Cardiac fibroblast (primary cell): Measurements from ENCODE around the gene CAPN13.

Experiments
- DNase-seq, 2 donors: peaks; one replicate each; pipeline versions ENCODE4 v3.0.0 to v3.0.0-alpha.2; 2010; ENCODE audit warnings: low read depth in 2 of 2
- H3K4me3 ChIP-seq, 2 donors: replicated peaks in 1 of 2; 1 replicate in 1 of 2; 2 replicates in 1 of 2; pipeline ENCODE4 v1.5.1; 2011; ENCODE audit warnings: low read depth in 2 of 2, low read length in 2 of 2, mild to moderate bottlenecking in 2 of 2, moderate library complexity in 1 of 2
- CTCF ChIP-seq: IDR thresholded peaks from one replicate; pipeline ENCODE4 v1.5.1; 2011; ENCODE audit warnings: low read depth, mild to moderate bottlenecking, low read length, inconsistent platforms

The CAPN13 gene

DNA sequence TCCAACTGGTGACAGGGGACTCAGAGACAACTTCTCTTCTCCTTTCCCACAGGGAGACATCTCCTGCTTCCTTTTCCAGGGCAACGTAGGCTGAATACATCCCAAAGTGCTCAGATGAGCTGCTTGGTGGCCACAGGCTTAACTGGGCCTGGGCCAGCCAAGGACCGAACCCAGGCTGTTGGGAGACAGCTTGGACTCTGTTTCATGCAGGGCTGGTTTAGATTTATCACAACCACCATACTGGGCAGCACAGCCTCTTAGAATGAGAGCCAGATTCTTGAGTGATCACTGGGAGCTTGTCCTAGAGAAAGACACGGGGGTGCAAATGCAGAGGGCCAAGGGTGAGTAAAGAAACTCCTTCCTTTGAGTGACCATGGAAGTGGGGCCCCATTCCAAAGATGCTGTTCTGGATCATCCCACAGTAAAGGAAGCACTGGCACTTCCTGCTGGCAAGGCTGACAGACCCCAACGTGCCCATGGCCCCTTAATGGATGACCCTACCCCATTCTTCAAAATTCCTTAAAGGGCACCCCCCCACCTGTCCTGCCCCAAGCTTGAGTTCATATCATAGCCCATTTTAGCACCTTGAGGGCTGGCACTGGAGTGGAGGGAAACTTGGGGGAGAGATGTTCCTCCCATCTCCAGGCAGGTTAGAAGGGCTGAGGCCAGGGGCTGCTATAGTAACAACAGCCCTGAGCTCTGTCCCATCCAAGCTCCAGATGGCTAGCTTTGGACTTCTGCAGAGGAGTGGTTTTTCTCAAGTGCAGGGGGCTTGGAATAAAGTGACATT lies 84.1 kb downstream of the CAPN13 start:
- H3K4me3 ChIP-seq = no peak overlapping the region
- TF ChIP-seq CTCF = no peak
- no peak for DNase-seq

- no peak overlapping the region for H3K4me3 ChIP-seq
- DNase-seq = no peak
- TF ChIP-seq CTCF = no peak
These were observed 85.3 kb downstream of the CAPN13 start for GRCh38 chr2:30721668-30722647.

GRCh38 chr2:30721241-30721640 lies 86.0 kb downstream of the CAPN13 start:
- TF ChIP-seq CTCF = no peak
- H3K4me3 ChIP-seq = no peak overlapping the region
- no peak for DNase-seq

DNA sequence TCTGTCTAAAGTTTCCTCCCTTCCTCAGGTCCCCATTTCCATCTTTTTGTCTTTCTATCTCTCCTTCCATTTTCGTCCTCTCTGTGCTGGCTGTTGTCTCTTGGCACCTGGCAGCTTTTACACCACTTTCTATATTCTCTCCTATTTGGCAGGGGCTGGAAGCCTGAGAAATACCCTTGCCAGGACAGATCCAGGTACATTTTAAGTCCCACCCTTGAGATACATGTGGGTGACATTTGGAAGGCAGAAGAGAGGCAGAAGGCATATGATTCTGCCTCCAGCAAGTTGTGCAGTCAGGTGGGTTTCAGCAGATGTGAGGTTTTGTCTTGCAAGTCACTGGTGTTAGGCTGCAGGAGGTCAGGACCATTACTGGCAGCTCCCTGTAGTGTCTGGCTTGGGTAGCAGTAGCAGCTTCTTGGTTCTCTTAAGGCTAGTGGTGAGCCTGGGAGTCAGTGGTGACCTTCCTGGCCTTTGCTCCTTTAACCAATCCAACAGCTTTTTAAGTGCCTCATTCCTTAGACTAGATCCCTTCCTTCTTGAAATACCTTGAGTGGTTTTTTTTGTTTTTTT lies 90.1 kb downstream of the CAPN13 start:
- no peak for TF ChIP-seq CTCF

DNA sequence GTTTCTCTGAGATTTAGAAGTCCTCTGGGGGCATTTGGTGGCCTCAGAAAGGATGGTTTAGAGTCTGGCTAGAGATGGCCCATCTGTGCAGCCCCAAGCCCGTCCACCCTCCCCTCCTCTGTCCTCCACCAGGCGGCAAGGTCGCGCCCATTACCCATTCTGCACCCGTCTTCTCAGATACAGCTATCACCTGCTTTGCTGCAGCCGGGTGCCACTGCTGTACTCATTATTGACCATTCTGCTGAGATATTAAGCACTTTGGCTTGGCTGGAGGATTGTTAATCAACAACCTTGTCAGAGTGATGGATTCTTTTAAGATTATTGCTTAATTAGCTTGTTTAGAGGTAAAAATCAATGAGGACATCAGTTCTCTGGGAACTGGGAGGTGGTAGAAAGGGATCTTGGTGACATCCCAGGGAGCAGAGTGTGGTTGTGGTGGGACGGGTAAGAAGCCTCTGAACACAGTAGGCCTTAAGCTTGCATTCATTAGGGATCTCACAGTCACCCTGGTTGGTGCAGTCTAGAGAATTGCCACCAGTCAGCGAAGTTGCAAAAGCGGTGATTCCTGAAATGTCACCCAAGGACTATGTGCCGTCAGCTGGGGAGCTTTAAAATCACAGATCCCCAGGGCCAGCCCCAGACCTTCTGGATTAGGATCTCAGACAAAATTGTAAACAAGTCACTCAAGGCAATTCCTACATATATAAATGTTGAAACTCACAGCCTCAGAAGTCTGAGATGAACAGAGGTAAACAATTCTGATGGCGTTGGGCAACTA lies 90.9 kb downstream of the CAPN13 start:
- TF ChIP-seq CTCF = no peak
- DNase-seq = no peak
- H3K4me3 ChIP-seq = no peak overlapping the region

More for the DNA sequence above, 90.1 kb downstream of the CAPN13 start:
- no peak overlapping the region for H3K4me3 ChIP-seq
- no peak for DNase-seq
